IMR-90 (cell line): ENCODE data around the gene AADAC. TPM values are rescaled to one million over a fixed set of nuclear protein-coding genes. Genes with fewer than 3 reads are reported as not detected.
A peak's percentile ranks its signal among the peaks of the same experiment; 100 is the strongest.

Source experiments
- ATAC-seq: fragments of 200-7000 bp; cut with Tn5 transposase; 2 replicates; pipeline ENCODE4 v1.9.1; 2020; ENCODE audit warnings: low read depth, mild to moderate bottlenecking, moderate library complexity
- BruUV-seq: library from RNA; stranded (reverse); fragments of 400-500 nt; replicated peaks from 2 replicates; lab custom pipeline; 2021; lab: Mats Ljungman, UMichigan
- CTCF ChIA-PET: fragments of 300-600 bp; formaldehyde crosslinking; extraction: SDS; loops from one replicate; lab custom pipeline; 2021; ENCODE audit warnings: antibody characterized with exemption; lab: Yijun Ruan, JAX
- POLR2A ChIA-PET: fragments of 300-600 bp; sonication (Branson Sonifier 250); formaldehyde crosslinking; loops from one replicate; lab custom pipeline; 2022; ENCODE audit warnings: antibody characterized with exemption; ENCODE audit not compliant: unreplicated experiment; lab: Charles Lee
- DNase-seq: peaks from one replicate; pipeline ENCODE4 v3.0.0; 2013
- H2AFZ ChIP-seq: replicated peaks from 2 replicates; pipeline ENCODE3; 2013; ENCODE audit warnings: low read length, mild to moderate bottlenecking; ENCODE audit not compliant: poor library complexity
- H2AK5ac ChIP-seq: 2 replicates; pipeline ENCODE4 v1.6.1; 2013; ENCODE audit warnings: low read depth, low read length, inconsistent platforms
- H2AK9ac ChIP-seq: replicated peaks from 2 replicates; pipeline ENCODE3; 2013; ENCODE audit warnings: mild to moderate bottlenecking, low read depth, low read length, moderate library complexity; ENCODE audit not compliant: poor library complexity
- H2BK120ac ChIP-seq: 2 replicates; pipeline ENCODE4 v1.6.1; 2013; ENCODE audit warnings: low read depth, low read length, inconsistent platforms
- H2BK15ac ChIP-seq: 3 replicates; pipeline ENCODE4 v1.6.1; 2013; ENCODE audit warnings: low read depth, low read length, inconsistent platforms
- H2BK20ac ChIP-seq: 2 replicates; pipeline ENCODE4 v1.6.1; 2013; ENCODE audit warnings: low read depth, mild to moderate bottlenecking, inconsistent platforms, low read length, moderate library complexity
- H2BK5ac ChIP-seq: 2 replicates; pipeline ENCODE4 v1.6.1; 2013; ENCODE audit warnings: mild to moderate bottlenecking, low read depth, low read length, inconsistent platforms; ENCODE audit not compliant: poor library complexity, severe bottlenecking
- H3K14ac ChIP-seq: replicated peaks from 2 replicates; pipeline ENCODE4 v1.6.1; 2013; ENCODE audit warnings: low read depth, low read length, inconsistent platforms
- H3K18ac ChIP-seq: 2 replicates; pipeline ENCODE4 v1.6.1; 2013; ENCODE audit warnings: low read depth, low read length, control low read depth
- H3K23ac ChIP-seq: 2 replicates; pipeline ENCODE4 v1.6.1; 2013; ENCODE audit warnings: low read depth, low read length, inconsistent platforms
- H3K27ac ChIP-seq: 2 replicates; pipeline ENCODE4 v1.5.1; 2013; ENCODE audit warnings: mild to moderate bottlenecking, control low read depth, low read length; ENCODE audit not compliant: insufficient read depth
- H3K27me3 ChIP-seq: 2 replicates; pipeline ENCODE4 v1.6.1; 2013; ENCODE audit warnings: low read length; ENCODE audit not compliant: control insufficient read depth, insufficient read depth
- H3K36me3 ChIP-seq: 2 replicates; pipeline ENCODE4 v1.6.1; 2013; ENCODE audit warnings: low read length, mixed read lengths; ENCODE audit not compliant: control insufficient read depth, insufficient read depth
- H3K4ac ChIP-seq: 2 replicates; pipeline ENCODE4 v1.6.1; 2013; ENCODE audit warnings: low read depth, low read length, inconsistent platforms
- H3K4me1 ChIP-seq: 2 replicates; pipeline ENCODE4 v1.6.1; 2013; ENCODE audit warnings: low read length, mixed read lengths; ENCODE audit not compliant: control insufficient read depth, insufficient read depth
- H3K4me2 ChIP-seq: 2 replicates; pipeline ENCODE4 v1.6.1; 2013; ENCODE audit warnings: low read depth, mild to moderate bottlenecking, control low read depth, low read length, moderate library complexity
- H3K4me3 ChIP-seq: 2 replicates; pipeline ENCODE4 v1.5.1; 2013; ENCODE audit warnings: low read depth, mild to moderate bottlenecking, control low read depth, low read length, moderate library complexity; ENCODE audit not compliant: insufficient read depth
- H3K56ac ChIP-seq: 2 replicates; pipeline ENCODE4 v1.6.1; 2013; ENCODE audit warnings: low read length, inconsistent platforms; ENCODE audit not compliant: insufficient read depth; ENCODE audit errors: extremely low read depth
- H3K79me1 ChIP-seq, 2 experiments: 2 replicates each; pipeline ENCODE4 v1.6.1; 2013; ENCODE audit warnings: low read length in 2 of 2, inconsistent platforms in 1 of 2, low read depth in 1 of 2
- H3K9ac ChIP-seq: 2 replicates; pipeline ENCODE4 v1.6.1; 2013; ENCODE audit warnings: low read depth, low read length, control low read depth
- H3K9me1 ChIP-seq: 2 replicates; pipeline ENCODE4 v1.6.1; 2013; ENCODE audit warnings: low read length, inconsistent platforms; ENCODE audit not compliant: insufficient read depth
- H3K9me3 ChIP-seq: 2 replicates; pipeline ENCODE4 v1.6.1; 2013; ENCODE audit warnings: low read length; ENCODE audit not compliant: control insufficient read depth, insufficient read depth
- H4K20me1 ChIP-seq: 2 replicates; pipeline ENCODE4 v1.6.1; 2013; ENCODE audit warnings: low read length, inconsistent platforms; ENCODE audit not compliant: insufficient read depth
- H4K5ac ChIP-seq: 2 replicates; pipeline ENCODE4 v1.6.1; 2013; ENCODE audit warnings: mild to moderate bottlenecking, low read depth, low read length, control low read depth
- H4K8ac ChIP-seq, 2 experiments: 2 replicates each; pipeline ENCODE4 v1.6.1; 2013; ENCODE audit warnings: low read depth in 2 of 2, low read length in 2 of 2, control low read depth in 1 of 2, inconsistent platforms in 1 of 2
- H4K91ac ChIP-seq: 2 replicates; pipeline ENCODE4 v1.6.1; 2013; ENCODE audit warnings: low read depth, low read length, inconsistent platforms; ENCODE audit not compliant: insufficient read depth
- BHLHE40 ChIP-seq: fragments of 150-350 bp; IDR thresholded peaks from 2 replicates; pipeline ENCODE4 v1.6.1; 2016; ENCODE audit warnings: mild to moderate bottlenecking, low read depth, low read length
- CEBPB ChIP-seq: IDR thresholded peaks from 2 replicates; pipeline ENCODE4 v1.6.1; 2012; ENCODE audit warnings: low read depth, low read length, improper control_type of control experiment
- MAFK ChIP-seq: IDR thresholded peaks from 2 replicates; pipeline ENCODE4 v1.6.1; 2012; ENCODE audit warnings: low read depth, low read length, improper control_type of control experiment
- NFE2L2 ChIP-seq: fragments of 150-350 bp; IDR thresholded peaks from 2 replicates; pipeline ENCODE4 v1.6.1; 2016; ENCODE audit warnings: low read depth, mild to moderate bottlenecking, low read length
- RAD21 ChIP-seq: IDR thresholded peaks from 2 replicates; pipeline ENCODE4 v1.6.1; 2012; ENCODE audit warnings: low read length, improper control_type of control experiment
- WGBS, 2 experiments: methylation state at CpG; one replicate each; pipeline versions ENCODE4 v1.1.5 to v1.1.7; 2013; ENCODE audit warnings: missing lambda C conversion rate in 2 of 2; ENCODE audit not compliant: insufficient read length in 1 of 2; ENCODE audit errors: extremely low coverage in 2 of 2; 5-methylcytosine and 5-hydroxymethylcytosine counted together
- dilution Hi-C: fragments of 300-500 bp; cut with HindIII; formaldehyde crosslinking; loops from one replicate; pipeline ENCODE4 v1.14.3; 2018; ENCODE audit warnings: low sequenced_read_pairs; ENCODE audit not compliant: unreplicated experiment
- in situ Hi-C: fragments of 300-500 bp; cut with MboI; formaldehyde crosslinking; loops from 3 replicates; pipeline ENCODE4 v1.14.3; 2019; ENCODE audit warnings: low sequenced_read_pairs, inconsistent platforms, mixed read lengths
- intact Hi-C: fragments of 100-400 bp; cut with micrococcal nuclease; formaldehyde crosslinking; loops from 2 replicates; pipeline ENCODE4 v1.10.0; 2022
- polyA plus RNA-seq, 3 experiments: library from polyadenylated mRNA; depleted of rRNA; stranded (reverse); fragments of >200 nt; gene quantifications; 2 replicates each; pipeline ENCODE4 v1.2.3, GENCODE V29; 2012; ENCODE audit warnings: low replicate concordance in 1 of 3
- total RNA-seq: library from RNA; depleted of rRNA; stranded (reverse); fragments of >200 nt; gene quantifications from 2 replicates; pipeline ENCODE4 v1.2.3, GENCODE V29; 2012
- TF ChIP-seq, protein P1 (sequence below): conservative IDR thresholded peaks from 2 replicates; pipeline ENCODE4 v1.5.1; 2012; ENCODE audit warnings: mild to moderate bottlenecking, low read depth, low read length, improper control_type of control experiment
- TF ChIP-seq, protein P2 (sequence below): fragments of 150-350 bp; IDR thresholded peaks from 2 replicates; pipeline ENCODE4 v1.6.1; 2017; ENCODE audit warnings: mild to moderate bottlenecking, antibody characterized with exemption, low read length, low read depth

AADAC gene
- total and polyA plus RNA-seq, 2 of the 4 experiments (the other 2 are of a cell fraction), result not detected

DNA sequence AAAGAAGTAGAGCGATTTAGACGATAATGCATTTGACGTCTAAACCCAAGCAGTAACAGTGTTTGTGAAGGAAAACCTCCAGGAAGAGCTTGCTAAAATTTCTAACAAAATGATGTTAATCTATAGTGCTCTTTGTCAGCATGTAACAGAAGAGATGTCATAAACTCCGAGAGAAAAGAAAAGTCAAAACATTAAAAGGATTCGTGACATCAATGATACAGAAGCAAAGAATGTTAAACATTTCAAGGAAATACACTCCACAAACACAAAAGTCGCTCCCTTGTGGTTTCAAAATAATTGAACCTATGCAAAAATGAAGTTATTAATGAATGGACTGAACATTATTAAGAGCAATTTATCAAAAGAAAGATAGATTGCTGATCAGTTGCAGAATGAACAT lies 27.9 kb downstream of the AADAC start (continued):
- TF ChIP-seq, protein P1, sequence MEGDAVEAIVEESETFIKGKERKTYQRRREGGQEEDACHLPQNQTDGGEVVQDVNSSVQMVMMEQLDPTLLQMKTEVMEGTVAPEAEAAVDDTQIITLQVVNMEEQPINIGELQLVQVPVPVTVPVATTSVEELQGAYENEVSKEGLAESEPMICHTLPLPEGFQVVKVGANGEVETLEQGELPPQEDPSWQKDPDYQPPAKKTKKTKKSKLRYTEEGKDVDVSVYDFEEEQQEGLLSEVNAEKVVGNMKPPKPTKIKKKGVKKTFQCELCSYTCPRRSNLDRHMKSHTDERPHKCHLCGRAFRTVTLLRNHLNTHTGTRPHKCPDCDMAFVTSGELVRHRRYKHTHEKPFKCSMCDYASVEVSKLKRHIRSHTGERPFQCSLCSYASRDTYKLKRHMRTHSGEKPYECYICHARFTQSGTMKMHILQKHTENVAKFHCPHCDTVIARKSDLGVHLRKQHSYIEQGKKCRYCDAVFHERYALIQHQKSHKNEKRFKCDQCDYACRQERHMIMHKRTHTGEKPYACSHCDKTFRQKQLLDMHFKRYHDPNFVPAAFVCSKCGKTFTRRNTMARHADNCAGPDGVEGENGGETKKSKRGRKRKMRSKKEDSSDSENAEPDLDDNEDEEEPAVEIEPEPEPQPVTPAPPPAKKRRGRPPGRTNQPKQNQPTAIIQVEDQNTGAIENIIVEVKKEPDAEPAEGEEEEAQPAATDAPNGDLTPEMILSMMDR, result no peak
- TF ChIP-seq NFE2L2 (no peak), MAFK (no peak)

DNA sequence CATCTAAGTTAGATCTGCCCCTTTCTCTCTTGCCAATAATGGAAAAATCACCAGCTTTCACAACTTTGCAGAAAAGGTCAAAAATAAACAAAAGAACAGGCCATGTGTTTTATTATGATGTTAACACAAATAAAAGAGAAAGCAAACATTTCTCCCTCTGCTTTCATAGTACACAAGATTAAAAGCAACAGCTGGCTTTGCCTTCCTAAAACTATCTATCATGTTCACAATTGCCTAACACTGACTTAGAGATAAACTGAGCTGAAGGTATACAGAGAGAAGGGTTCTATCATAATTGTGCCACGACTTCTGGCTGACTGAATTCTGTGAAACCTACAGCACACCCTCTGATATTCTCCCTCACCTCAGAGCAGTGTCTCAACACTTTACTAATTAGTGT lies 29.4 kb downstream of the AADAC start:
- Histone ChIP-seq H3K18ac (no peak overlapping the region), H3K4me2 (peak overlapping the region; percentile 27), H3K56ac (no peak overlapping the region), H3K9me3 (no peaks in the 10 kb centered on the region), H4K5ac (no peak overlapping the region), H3K36me3 (no peaks in the 10 kb centered on the region), H2BK15ac (peak overlapping the region; percentile 17; the same call in 1 of the 3 replicates), H2BK120ac (peak overlapping the region; percentile 28; the same call in 1 of the 2 replicates), H3K27ac (no peak overlapping the region), H3K4ac (peak overlapping the region; percentile 55; the same call in 1 of the 2 replicates), H3K27me3 (no peaks in the 10 kb centered on the region), H2AK5ac (no peak overlapping the region), H3K14ac (no peak overlapping the region), H4K8ac (no peak overlapping the region; a peak in 2 of 4 replicates), H4K91ac (no peak overlapping the region; the same call in 1 of the 2 replicates), H3K79me1 (no peaks in the 10 kb centered on the region), H3K4me1 (peaks cover 5% of the 10 kb centered on the region), H3K9me1 (peaks cover 3% of the 10 kb centered on the region; the same call in 1 of the 2 replicates), H4K20me1 (no peaks in the 10 kb centered on the region), H2AK9ac (no peak overlapping the region), H2AFZ (no peak overlapping the region), H3K9ac (no peak overlapping the region), H2BK20ac (no peak overlapping the region), H3K23ac (no peak overlapping the region; the same call in 1 of the 2 replicates), H3K4me3 (no peak overlapping the region), H2BK5ac (peak overlapping the region; percentile 21)
- dilution Hi-C loops, result no loop called here
- DNase-seq (peak; percentile 16), ATAC-seq (peak; percentile 58)
- TF ChIP-seq, protein P2, sequence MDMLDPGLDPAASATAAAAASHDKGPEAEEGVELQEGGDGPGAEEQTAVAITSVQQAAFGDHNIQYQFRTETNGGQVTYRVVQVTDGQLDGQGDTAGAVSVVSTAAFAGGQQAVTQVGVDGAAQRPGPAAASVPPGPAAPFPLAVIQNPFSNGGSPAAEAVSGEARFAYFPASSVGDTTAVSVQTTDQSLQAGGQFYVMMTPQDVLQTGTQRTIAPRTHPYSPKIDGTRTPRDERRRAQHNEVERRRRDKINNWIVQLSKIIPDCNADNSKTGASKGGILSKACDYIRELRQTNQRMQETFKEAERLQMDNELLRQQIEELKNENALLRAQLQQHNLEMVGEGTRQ, result no peak
- TF ChIP-seq NFE2L2 (no peak), RAD21 (no peak), CEBPB (no peak), BHLHE40 (no peak)
- intact Hi-C loops, result loop anchor here (5.0 to 10.0 kb wide), 2 partner anchors 59 to 602 kb away; no protein-coding TSS in a partner anchor
- POLR2A ChIA-PET, result no interaction called here
- in situ Hi-C loops, result loop anchor here (5.0 kb wide), 1 partner anchor 406 kb away; no protein-coding TSS in a partner anchor
- no TSS peak for BruUV-seq
- CTCF ChIA-PET, result no interaction called here
- WGBS, 2 experiments, result no CpG with 5 or more reads among the region's 1 CpG
